ENCODE results near the gene ETS2. TPM values are rescaled to one million over a fixed set of nuclear protein-coding genes. Genes with fewer than 3 reads are reported as not detected.

Gene ETS2
- total RNA-seq, 1 experiment from 2014 or later = 132 TPM

DNA sequence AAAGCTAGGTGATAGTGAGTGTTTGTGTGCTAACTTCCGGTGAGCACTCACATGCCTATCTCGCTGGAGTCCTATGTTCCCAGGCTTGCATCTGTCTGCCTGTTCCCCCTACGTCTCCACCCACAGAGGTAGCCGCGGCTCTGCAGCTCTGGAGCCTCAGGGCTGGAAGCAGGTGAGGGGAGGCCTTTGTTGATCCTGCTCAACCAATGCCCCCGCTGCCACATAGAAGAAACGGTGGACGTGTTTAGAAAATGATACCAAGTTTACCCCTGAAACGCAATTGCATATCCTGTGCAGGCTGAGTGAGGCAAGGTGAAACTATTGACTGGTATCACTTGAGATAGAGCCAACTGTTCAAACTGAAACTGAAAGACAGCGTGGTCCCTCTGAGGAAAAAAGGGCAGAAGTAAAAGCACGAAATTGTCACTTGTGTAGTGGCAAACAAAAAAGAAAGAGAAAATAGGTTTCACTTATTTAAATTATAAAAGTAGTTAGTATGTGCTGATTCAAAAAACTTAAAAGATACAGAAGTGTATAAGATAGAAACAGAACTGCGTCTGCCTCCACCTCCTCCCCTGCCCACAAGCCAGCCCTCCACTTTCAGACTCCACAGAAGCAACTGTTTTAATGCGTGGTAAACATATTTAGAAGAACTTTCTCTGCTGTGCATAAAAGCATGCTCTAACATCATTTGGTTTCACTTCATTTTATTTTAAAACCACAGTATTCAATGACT, 38.6 kb upstream of the ETS2 start:
- H3K4me1 ChIP-seq (ENCODE audit: control insufficient read depth, insufficient read depth, low read length) = peaks cover 32% of the 10 kb centered on the region
- H3K4me3 ChIP-seq (ENCODE audit: low read depth in 2 of 2, low read length in 2 of 2) = peak overlapping the region; percentile 31 to 51
- intact Hi-C loops (cut with micrococcal nuclease; ENCODE audit: unreplicated experiment) (loop anchor here (5.0 kb wide), 1 partner anchor 40 kb away; the partner anchor contains the start of gene ETS2), in situ Hi-C loops (cut with HindIII; ENCODE audit: low pct_unique_long_range_greater_than_20kb, low sequenced_read_pairs) (no loop called here)
- DNase-seq (ENCODE audit: low read depth, low spot score) (no peak), ATAC-seq (peak; percentile 43; the same call in 1 of the 2 replicates)
- H3K36me3 ChIP-seq (ENCODE audit: control insufficient read depth, insufficient read depth, low read length) = no peaks in the 10 kb centered on the region
- H3K27me3 ChIP-seq (ENCODE audit: control insufficient read depth, insufficient read depth, low read length) = no peaks in the 10 kb centered on the region
- no TSS peak for BruUV-seq (replicated peaks)
- H3K9me3 ChIP-seq (ENCODE audit: control insufficient read depth, insufficient read depth, low read depth, low read length) = no peaks in the 10 kb centered on the region
- TF ChIP-seq SIN3A (IDR thresholded peaks at IDR 0.05; ENCODE audit: borderline replicate concordance, insufficient read depth, low read depth, low read length) (no peak), TCF7L2 (IDR thresholded peaks at IDR 0.05; ENCODE audit: low read depth, low read length) (no peak), REST (IDR thresholded peaks at IDR 0.05; ENCODE audit: insufficient read depth in 1 of 2, low read depth in 2 of 2, low read length in 1 of 2) (no peak), POLR2AphosphoS5 (IDR thresholded peaks at IDR 0.05; ENCODE audit: low read depth, low read length) (no peak)
- TF ChIP-seq, protein P1, sequence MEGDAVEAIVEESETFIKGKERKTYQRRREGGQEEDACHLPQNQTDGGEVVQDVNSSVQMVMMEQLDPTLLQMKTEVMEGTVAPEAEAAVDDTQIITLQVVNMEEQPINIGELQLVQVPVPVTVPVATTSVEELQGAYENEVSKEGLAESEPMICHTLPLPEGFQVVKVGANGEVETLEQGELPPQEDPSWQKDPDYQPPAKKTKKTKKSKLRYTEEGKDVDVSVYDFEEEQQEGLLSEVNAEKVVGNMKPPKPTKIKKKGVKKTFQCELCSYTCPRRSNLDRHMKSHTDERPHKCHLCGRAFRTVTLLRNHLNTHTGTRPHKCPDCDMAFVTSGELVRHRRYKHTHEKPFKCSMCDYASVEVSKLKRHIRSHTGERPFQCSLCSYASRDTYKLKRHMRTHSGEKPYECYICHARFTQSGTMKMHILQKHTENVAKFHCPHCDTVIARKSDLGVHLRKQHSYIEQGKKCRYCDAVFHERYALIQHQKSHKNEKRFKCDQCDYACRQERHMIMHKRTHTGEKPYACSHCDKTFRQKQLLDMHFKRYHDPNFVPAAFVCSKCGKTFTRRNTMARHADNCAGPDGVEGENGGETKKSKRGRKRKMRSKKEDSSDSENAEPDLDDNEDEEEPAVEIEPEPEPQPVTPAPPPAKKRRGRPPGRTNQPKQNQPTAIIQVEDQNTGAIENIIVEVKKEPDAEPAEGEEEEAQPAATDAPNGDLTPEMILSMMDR (IDR thresholded peaks at IDR 0.05) = no peak
- CTCF ChIA-PET = no interaction called here
- H3K27ac ChIP-seq (ENCODE audit: low read length) = peak overlapping the region; percentile 98
- POLR2A ChIA-PET = interaction anchor here (0.6 kb wide), 1 partner anchor 17 kb away, joined by 3 read pairs; no protein-coding TSS in a partner anchor

DNA sequence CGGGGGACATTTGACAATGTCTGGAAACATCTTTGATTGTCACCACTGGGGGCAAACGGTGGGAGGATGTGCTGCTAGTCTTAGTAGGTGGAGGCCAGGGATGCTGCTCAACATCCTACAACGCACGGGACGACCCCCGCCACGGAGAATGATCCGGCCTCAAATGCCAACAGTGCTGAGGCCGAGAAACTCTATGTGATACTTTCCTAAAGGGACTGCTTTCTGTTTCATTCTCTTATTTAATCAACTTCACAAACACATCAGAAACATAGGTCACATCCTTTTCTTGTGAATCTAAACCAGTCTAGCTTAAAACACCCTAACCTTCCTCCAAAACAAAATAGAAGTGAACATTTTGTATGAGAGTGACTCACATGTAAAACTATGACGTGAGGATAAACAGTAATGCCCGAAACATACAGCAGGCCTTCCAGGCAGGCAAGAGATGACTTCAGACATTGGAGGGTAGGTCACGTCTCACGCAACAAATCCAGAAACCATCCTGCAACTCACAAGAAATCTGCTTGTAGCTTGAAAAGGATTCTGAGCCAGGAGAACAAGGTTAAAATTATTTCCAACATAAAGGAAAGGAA, 37.2 kb upstream of the ETS2 start:
- peak; percentile 66 for ATAC-seq
- intact Hi-C loops (cut with micrococcal nuclease; ENCODE audit: unreplicated experiment) = loop anchor here (5.0 kb wide), 1 partner anchor 39 kb away; the partner anchor contains the start of gene ETS2

More for the DNA sequence above, 37.2 kb upstream of the ETS2 start:
- Histone ChIP-seq H3K4me1 (ENCODE audit: control insufficient read depth, insufficient read depth, low read length) (peaks cover 36% of the 10 kb centered on the region), H3K9me3 (ENCODE audit: control insufficient read depth, insufficient read depth, low read depth, low read length) (no peaks in the 10 kb centered on the region), H3K27ac (ENCODE audit: low read length) (peak overlapping the region; percentile 98), H3K4me3 (ENCODE audit: low read depth in 2 of 2, low read length in 2 of 2) (peak overlapping the region; percentile 16 to 44), H3K36me3 (ENCODE audit: control insufficient read depth, insufficient read depth, low read length) (no peaks in the 10 kb centered on the region), H3K27me3 (ENCODE audit: control insufficient read depth, insufficient read depth, low read length) (no peaks in the 10 kb centered on the region)
- DNase-seq (ENCODE audit: low read depth, low spot score) = peak; percentile 83
- ChIA-PET POLR2A (interaction anchor here (0.8 to 1.9 kb wide), 2 partner anchors 18 to 40 kb away, joined by 4 to 8 read pairs; no protein-coding TSS in a partner anchor), CTCF (no interaction called here)
- TF ChIP-seq POLR2AphosphoS5 (IDR thresholded peaks at IDR 0.05; ENCODE audit: low read depth, low read length) (no peak), TCF7L2 (IDR thresholded peaks at IDR 0.05; ENCODE audit: low read depth, low read length) (no peak)
- TSS peak; percentile 89 for BruUV-seq (replicated peaks)
- in situ Hi-C loops (cut with HindIII; ENCODE audit: low pct_unique_long_range_greater_than_20kb, low sequenced_read_pairs) = no loop called here
